ENCODE results near the gene CORO6. TPM values are rescaled to one million over a fixed set of nuclear protein-coding genes. Genes with fewer than 3 reads are reported as not detected.
A peak's percentile ranks its signal among the peaks of the same experiment; 100 is the strongest.

CORO6 gene
- total RNA-seq, 4 donors from 2014 or later: 34.5 to 139 (median 83.1) TPM

- H3K9me3 ChIP-seq: no peaks in the 10 kb centered on the region
- H3K27me3 ChIP-seq: no peaks in the 10 kb centered on the region
- peak overlapping the region in 3 of 4 donors; percentile 1 to 44 (median 33) for H3K4me3 ChIP-seq
- peaks cover 0 to 47% (median 15%) of the 10 kb centered on the region in 3 donors for H3K36me3 ChIP-seq
- peak overlapping the region in 3 of 4 donors; percentile 18 to 90 (median 69) for H3K27ac ChIP-seq
- DNase-seq (ENCODE audit: low spot score in 2 of 2): peak; percentile 41 to 44
- no peak for TF ChIP-seq POLR2A (IDR thresholded peaks at IDR 0.05)
- no peak for TF ChIP-seq EP300 (IDR thresholded peaks at IDR 0.05)
- peak; percentile 75 to 88 (median 85) for TF ChIP-seq CTCF (IDR thresholded peaks at IDR 0.05)
- WGBS, 2 donors: 38 to 47% methylated on average over 15 to 16 of the region's 62 CpGs
- peaks cover 0 to 69% (median 27%) of the 10 kb centered on the region in 4 donors for H3K4me1 ChIP-seq
Measured at GRCh38 chr17:29572691-29573557, 49.8 kb downstream of the CORO6 start.

- H3K9me3 ChIP-seq: no peaks in the 10 kb centered on the region
- peak overlapping the region in 3 of 4 donors; percentile 1 to 44 (median 33) for H3K4me3 ChIP-seq
- WGBS, 2 donors: 38 to 42% methylated on average over 19 to 20 of the region's 30 CpGs
- peak in 1 of 2 donors; percentile 12 for DNase-seq (ENCODE audit: low spot score in 2 of 2)
- H3K27me3 ChIP-seq: no peaks in the 10 kb centered on the region
- peaks cover 0 to 61% (median 24%) of the 10 kb centered on the region in 4 donors for H3K4me1 ChIP-seq
- H3K27ac ChIP-seq: peak overlapping the region in 3 of 4 donors; percentile 18 to 90 (median 69)
- TF ChIP-seq CTCF (IDR thresholded peaks at IDR 0.05) (no peak), EP300 (IDR thresholded peaks at IDR 0.05) (no peak), POLR2A (IDR thresholded peaks at IDR 0.05) (no peak)
- H3K36me3 ChIP-seq: peaks cover 0 to 39% (median 12%) of the 10 kb centered on the region in 3 donors
Measured at GRCh38 chr17:29571883-29572681, 50.6 kb downstream of the CORO6 start.

GRCh38 chr17:29571486-29571882 is 51.2 kb downstream of the CORO6 start:
- TF ChIP-seq POLR2A (IDR thresholded peaks at IDR 0.05) (no peak), EP300 (IDR thresholded peaks at IDR 0.05) (no peak), CTCF (IDR thresholded peaks at IDR 0.05) (no peak)
- peaks cover 0 to 61% (median 24%) of the 10 kb centered on the region in 4 donors for H3K4me1 ChIP-seq
- DNase-seq (ENCODE audit: low spot score in 2 of 2): no peak
- H3K27ac ChIP-seq: peak overlapping the region in 3 of 4 donors; percentile 18 to 90 (median 69)
- WGBS, 2 donors: 60 to 68% methylated on average over 6 of the region's 6 CpGs
- H3K4me3 ChIP-seq: no peak overlapping the region
- peaks cover 0 to 33% (median 6%) of the 10 kb centered on the region in 3 donors for H3K36me3 ChIP-seq
- no peaks in the 10 kb centered on the region for H3K27me3 ChIP-seq
- no peaks in the 10 kb centered on the region for H3K9me3 ChIP-seq

GRCh38 chr17:29570521-29570920 is 52.2 kb downstream of the CORO6 start:
- Histone ChIP-seq H3K9me3 (no peaks in the 10 kb centered on the region), H3K27me3 (no peaks in the 10 kb centered on the region), H3K27ac (peak overlapping the region in 2 of 4 donors; percentile 61 to 90), H3K4me1 (peaks cover 0 to 67% (median 27%) of the 10 kb centered on the region in 4 donors), H3K36me3 (peaks cover 0 to 23% (median 0%) of the 10 kb centered on the region in 3 donors), H3K4me3 (no peak overlapping the region)
- no peak for TF ChIP-seq POLR2A (IDR thresholded peaks at IDR 0.05)
- TF ChIP-seq EP300 (IDR thresholded peaks at IDR 0.05): no peak
- TF ChIP-seq CTCF (IDR thresholded peaks at IDR 0.05): no peak
- WGBS, 2 donors: 57 to 65% methylated on average over 7 of the region's 7 CpGs
- peak in 1 of 2 donors; percentile 10 for DNase-seq (ENCODE audit: low spot score in 2 of 2)
